HepG2 (cell line): ENCODE data around the gene FAM174C. TPM values are rescaled to one million over a fixed set of nuclear protein-coding genes. Genes with fewer than 3 reads are reported as not detected.

Experiments used
- EP300 ChIP-seq, 3 experiments: sonication (generic) in 1 of 3; formaldehyde crosslinking in 1 of 3; IDR thresholded peaks; 2 replicates each; pipeline versions ENCODE4 v1.5.1 to v1.6.1; 2011 to 2020; ENCODE audit warnings: low read depth in 2 of 3, low read length in 2 of 3, borderline replicate concordance in 1 of 3, improper control_type of control experiment in 1 of 3, mild to moderate bottlenecking in 1 of 3, missing genetic modification reagents in 1 of 3, moderate library complexity in 1 of 3
- HDAC1 ChIP-seq: sonication (generic); formaldehyde crosslinking; IDR thresholded peaks from 2 replicates; pipeline ENCODE4 v1.5.1; 2020; ENCODE audit warnings: mild to moderate bottlenecking, missing genetic modification reagents
- HOXA3 ChIP-seq: sonication (generic); formaldehyde crosslinking; IDR thresholded peaks from 2 replicates; pipeline ENCODE4 v1.5.0; 2020; ENCODE audit warnings: missing genetic modification reagents
- HOXD1 ChIP-seq: sonication (generic); formaldehyde crosslinking; IDR thresholded peaks from 2 replicates; pipeline ENCODE4 v1.5.0; 2020; ENCODE audit warnings: missing genetic modification reagents
- MEIS2 ChIP-seq: sonication (generic); formaldehyde crosslinking; IDR thresholded peaks from 2 replicates; pipeline ENCODE4 v1.9.0; 2021; ENCODE audit warnings: mild to moderate bottlenecking, missing genetic modification reagents
- RNF219 ChIP-seq: sonication (generic); formaldehyde crosslinking; IDR thresholded peaks from 2 replicates; pipeline ENCODE4 v1.5.0; 2020; ENCODE audit warnings: mild to moderate bottlenecking, missing genetic modification reagents
- SAFB2 ChIP-seq: sonication (generic); formaldehyde crosslinking; IDR thresholded peaks from 2 replicates; pipeline ENCODE4 v1.5.1; 2020; ENCODE audit warnings: missing genetic modification reagents, low read depth, mild to moderate bottlenecking, borderline replicate concordance
- TRAFD1 ChIP-seq: sonication (generic); formaldehyde crosslinking; IDR thresholded peaks from 2 replicates; pipeline ENCODE4 v1.5.1; 2020; ENCODE audit warnings: missing genetic modification reagents, mild to moderate bottlenecking, borderline replicate concordance
- ZNF260 ChIP-seq: sonication (generic); formaldehyde crosslinking; IDR thresholded peaks from 2 replicates; pipeline ENCODE4 v1.4.0; 2020; ENCODE audit warnings: missing genetic modification reagents, low read depth, mild to moderate bottlenecking, borderline replicate concordance
- ZNF280D ChIP-seq: sonication (generic); formaldehyde crosslinking; IDR thresholded peaks from 2 replicates; pipeline ENCODE4 v1.5.1; 2020; ENCODE audit warnings: mild to moderate bottlenecking, missing genetic modification reagents
- ZNF335 ChIP-seq: sonication (generic); formaldehyde crosslinking; IDR thresholded peaks from 2 replicates; pipeline ENCODE4 v1.4.0; 2020; ENCODE audit warnings: missing genetic modification reagents
- ZNF430 ChIP-seq: sonication (generic); formaldehyde crosslinking; IDR thresholded peaks from 2 replicates; pipeline ENCODE4 v1.9.0; 2021; ENCODE audit warnings: mild to moderate bottlenecking, missing genetic modification reagents
- ZNF512B ChIP-seq: sonication (generic); formaldehyde crosslinking; IDR thresholded peaks from 2 replicates; pipeline ENCODE4 v1.5.1; 2020; ENCODE audit warnings: missing genetic modification reagents, mild to moderate bottlenecking, borderline replicate concordance
- ZNF710 ChIP-seq: sonication (generic); formaldehyde crosslinking; IDR thresholded peaks from 2 replicates; pipeline ENCODE4 v1.5.0; 2020; ENCODE audit warnings: mild to moderate bottlenecking, missing genetic modification reagents, borderline replicate concordance
- ZNF839 ChIP-seq: sonication (generic); formaldehyde crosslinking; IDR thresholded peaks from 2 replicates; pipeline ENCODE4 v1.4.0; 2020; ENCODE audit warnings: missing genetic modification reagents, mild to moderate bottlenecking, borderline replicate concordance
- polyA plus RNA-seq, 8 experiments: library from polyadenylated mRNA; depleted of rRNA in 3 of 8; stranded (reverse) in 7 of 8; unstranded in 1 of 8; fragments of >200 nt; fragmentation: Illumina TruSeq in 4 of 8; extraction: Trizol in 4 of 8; gene quantifications; 2 replicates each; pipeline versions ENCODE4 v1.2.1 to v1.2.3, GENCODE V29; 2011 to 2016; ENCODE audit warnings: low read depth in 4 of 8, missing spikeins in 1 of 8, mixed read lengths in 1 of 8; ENCODE audit not compliant: insufficient read depth in 1 of 8
- total RNA-seq, 5 experiments: library from RNA; depleted of rRNA; stranded (reverse); fragments of >200 nt; fragmentation: Illumina TruSeq; extraction: Trizol; gene quantifications; 2 replicates each; pipeline ENCODE4 v1.2.3, GENCODE V29; 2016; ENCODE audit warnings: low read depth in 1 of 5

The FAM174C gene
- total and polyA plus RNA-seq, 2 of the 13 experiments (the other 11 are each of a cell fraction or from before 2014, with no cell fraction given) = 19.5 to 31.3 TPM

DNA sequence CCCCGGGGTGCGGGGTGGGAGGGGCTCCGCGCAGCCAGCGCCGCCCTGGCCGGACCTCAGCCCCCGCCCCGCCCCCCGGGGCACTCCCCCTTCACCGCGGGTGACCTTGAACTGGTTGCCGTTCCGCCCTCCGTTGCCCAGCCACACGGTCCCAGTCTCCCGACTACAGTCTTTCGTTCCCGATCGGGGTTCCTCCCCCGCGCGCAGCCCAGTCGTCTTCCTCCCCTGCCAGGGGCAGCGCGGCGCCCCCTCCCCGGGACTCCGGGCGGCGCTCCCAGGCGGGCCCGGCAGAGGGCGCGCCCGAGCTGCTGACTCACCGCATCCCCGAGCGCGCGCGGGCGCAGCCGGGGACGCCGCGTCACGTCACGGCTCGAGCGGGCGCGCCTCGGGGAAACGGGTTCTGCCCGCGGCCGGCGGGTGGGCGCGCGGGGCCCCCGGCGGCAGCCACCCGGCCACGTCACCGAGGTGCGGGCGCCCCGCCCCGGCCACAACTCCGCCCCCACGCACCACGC is 26.5 kb upstream of the FAM174C start (continued):
- TF ChIP-seq HOXD1 (CRISPR knock-in tag) = no peak
- no peak for TF ChIP-seq ZNF839 (CRISPR knock-in tag)
- no peak for TF ChIP-seq ZNF512B (CRISPR knock-in tag)
- peak in 1 of 2 experiments; percentile 35; a peak in 2 of 4 replicates for TF ChIP-seq EP300 (IDR thresholded peaks at IDR 0.05; ENCODE audit: low read depth in 2 of 2, low read length in 2 of 2)
- no peak for TF ChIP-seq EP300 (CRISPR knock-in tag; IDR thresholded peaks at IDR 0.05; ENCODE audit: borderline replicate concordance)
- no peak for TF ChIP-seq MEIS2 (CRISPR knock-in tag)
- no peak for TF ChIP-seq ZNF335
- no peak for TF ChIP-seq SAFB2 (CRISPR knock-in tag)
- no peak for TF ChIP-seq ZNF260
- no peak; the same call in 1 of the 2 replicates for TF ChIP-seq HDAC1 (CRISPR knock-in tag)
- no peak for TF ChIP-seq ZNF280D (CRISPR knock-in tag)
- TF ChIP-seq ZNF430 (CRISPR knock-in tag) = 0 out of 2 replicates have a peak, but pooled peaks have one; percentile 6
- no peak for TF ChIP-seq ZNF710 (CRISPR knock-in tag)
- TF ChIP-seq HOXA3 (CRISPR knock-in tag) = 0 out of 2 replicates have a peak, but pooled peaks have one; percentile 13
- TF ChIP-seq TRAFD1 (CRISPR knock-in tag) = no peak
- no peak; the same call in 1 of the 2 replicates for TF ChIP-seq RNF219 (CRISPR knock-in tag)
